GM12892 (cell line): ENCODE data around the gene CFAP53.

Experiments used
- POLR2A ChIP-seq: IDR thresholded peaks from 2 replicates; pipeline ENCODE4 v1.6.1; 2011; ENCODE audit warnings: low read depth, low read length, control low read depth
- POLR2AphosphoS5 ChIP-seq: IDR thresholded peaks from 2 replicates; pipeline ENCODE4 v1.6.1; 2011; ENCODE audit warnings: low read depth, low read length, control low read depth
- TAF1 ChIP-seq: IDR thresholded peaks from 2 replicates; pipeline ENCODE4 v1.6.1; 2011; ENCODE audit warnings: low read depth, mild to moderate bottlenecking, control low read depth, low read length, borderline replicate concordance

- TF ChIP-seq POLR2A (no peak; the same call in 1 of the 2 replicates), TAF1 (no peak), POLR2AphosphoS5 (no peak)
Observed at GRCh38 chr18:50279752-50280151, 13.5 kb upstream of the CFAP53 start.
